Keratinocyte (primary cell): ENCODE data around the gene FMNL3. TPM values are rescaled to one million over a fixed set of nuclear protein-coding genes. Genes with fewer than 3 reads are reported as not detected.

Experiments used
- DNase-seq: peaks from one replicate; pipeline ENCODE4 v3.0.0-alpha.2; 2011; ENCODE audit warnings: low read depth, missing footprints, low spot score
- FAIRE-seq: peaks from 2 replicates; lab custom pipeline; 2011; peaks lifted over from hg19 to GRCh38; lab: Jason Lieb, UNC
- H2AFZ ChIP-seq: 2 replicates; pipeline ENCODE4 v1.6.0; 2012; ENCODE audit warnings: low read length, control low read depth, inconsistent platforms; ENCODE audit not compliant: control insufficient read depth
- H3K27ac ChIP-seq: 2 replicates; pipeline ENCODE4 v1.5.1; 2011; ENCODE audit warnings: low read length; ENCODE audit not compliant: control insufficient read depth, insufficient read depth
- H3K27me3 ChIP-seq: 3 replicates; pipeline ENCODE4 v1.6.0; 2011; ENCODE audit warnings: low read length; ENCODE audit not compliant: control insufficient read depth, insufficient read depth; ENCODE audit errors: extremely low read depth
- H3K36me3 ChIP-seq, 2 experiments: 2 replicates in 1 of 2; 3 replicates in 1 of 2; pipeline ENCODE4 v1.5.1; 2011; ENCODE audit warnings: low read length in 2 of 2, mild to moderate bottlenecking in 1 of 2; ENCODE audit not compliant: control insufficient read depth in 2 of 2, insufficient read depth in 2 of 2; ENCODE audit errors: extremely low read depth in 1 of 2
- H3K4me1 ChIP-seq: 3 replicates; pipeline ENCODE4 v1.5.1; 2011; ENCODE audit warnings: low read length; ENCODE audit not compliant: control insufficient read depth, insufficient read depth; ENCODE audit errors: extremely low read depth
- H3K4me2 ChIP-seq: 3 replicates; pipeline ENCODE4 v1.6.0; 2011; ENCODE audit warnings: low read depth, low read length; ENCODE audit not compliant: control insufficient read depth, insufficient read depth; ENCODE audit errors: extremely low read depth
- H3K4me3 ChIP-seq, 3 experiments: fragments of 200-600 bp in 1 of 3; sonication (generic) in 1 of 3; 2 replicates in 2 of 3; 3 replicates in 1 of 3; pipeline ENCODE4 v1.5.1; 2011 to 2016; ENCODE audit warnings: low read length in 3 of 3, mild to moderate bottlenecking in 3 of 3, control low read depth in 2 of 3, inconsistent platforms in 1 of 3, low read depth in 1 of 3, mixed read lengths in 1 of 3, mixed run types in 1 of 3, moderate library complexity in 1 of 3; ENCODE audit not compliant: control insufficient read depth in 2 of 3, insufficient read depth in 2 of 3; ENCODE audit errors: extremely low read depth in 1 of 3
- H3K79me2 ChIP-seq: 2 replicates; pipeline ENCODE4 v1.6.0; 2012; ENCODE audit warnings: low read length; ENCODE audit not compliant: control insufficient read depth, insufficient read depth
- H3K9ac ChIP-seq: 3 replicates; pipeline ENCODE4 v1.6.0; 2011; ENCODE audit warnings: low read length; ENCODE audit not compliant: control insufficient read depth, insufficient read depth; ENCODE audit errors: extremely low read depth
- H3K9me1 ChIP-seq: 3 replicates; pipeline ENCODE4 v1.6.0; 2011; ENCODE audit warnings: low read length; ENCODE audit not compliant: control insufficient read depth, insufficient read depth; ENCODE audit errors: extremely low read depth
- H3K9me3 ChIP-seq: 2 replicates; pipeline ENCODE4 v1.5.1; 2012; ENCODE audit warnings: low read depth, low read length; ENCODE audit not compliant: control insufficient read depth
- H4K20me1 ChIP-seq: 3 replicates; pipeline ENCODE4 v1.6.0; 2011; ENCODE audit warnings: low read length; ENCODE audit not compliant: control insufficient read depth, insufficient read depth; ENCODE audit errors: extremely low read depth
- EZH2 ChIP-seq: IDR thresholded peaks from one replicate; pipeline ENCODE4 v1.6.1; 2012; ENCODE audit warnings: inconsistent platforms, mild to moderate bottlenecking, low read length, moderate library complexity
- dilution Hi-C: fragments of 300-500 bp; cut with MboI; formaldehyde crosslinking; loops from one replicate; pipeline ENCODE4 v1.7.0; 2020; ENCODE audit warnings: low sequenced_read_pairs; ENCODE audit not compliant: extremely low pct_ligation_motif_present
- polyA plus RNA-seq, 5 experiments: library from polyadenylated mRNA; depleted of rRNA in 3 of 5; stranded (reverse) in 3 of 5; stranded (forward) in 1 of 5; unstranded in 1 of 5; fragments of >200 nt; gene quantifications; 1 replicate in 1 of 5; 2 replicates in 3 of 5; 3 replicates in 1 of 5; pipeline versions ENCODE4 v1.2.1 to v1.2.3, GENCODE V29; 2011 to 2012; ENCODE audit warnings: missing spikeins in 2 of 5, low read depth in 1 of 5, low replicate concordance in 1 of 5
- TF ChIP-seq, protein P1 (sequence below), 3 experiments: IDR thresholded peaks in 1 of 3; conservative IDR thresholded peaks in 1 of 3; optimal IDR thresholded peaks in 1 of 3; 2 replicates in 2 of 3; 3 replicates in 1 of 3; pipeline versions ENCODE3 to v1.5.1; 2011; ENCODE audit warnings: low read length in 3 of 3, mild to moderate bottlenecking in 3 of 3, moderate library complexity in 2 of 3, control low read depth in 1 of 3, inconsistent platforms in 1 of 3; ENCODE audit not compliant: insufficient read depth in 2 of 3; ENCODE audit errors: extremely low read depth in 1 of 3

FMNL3 gene
- polyA plus RNA-seq, 1 donor (not counting 4 experiments of a cell fraction or from before 2014, with no cell fraction given) = 1.1 TPM

DNA sequence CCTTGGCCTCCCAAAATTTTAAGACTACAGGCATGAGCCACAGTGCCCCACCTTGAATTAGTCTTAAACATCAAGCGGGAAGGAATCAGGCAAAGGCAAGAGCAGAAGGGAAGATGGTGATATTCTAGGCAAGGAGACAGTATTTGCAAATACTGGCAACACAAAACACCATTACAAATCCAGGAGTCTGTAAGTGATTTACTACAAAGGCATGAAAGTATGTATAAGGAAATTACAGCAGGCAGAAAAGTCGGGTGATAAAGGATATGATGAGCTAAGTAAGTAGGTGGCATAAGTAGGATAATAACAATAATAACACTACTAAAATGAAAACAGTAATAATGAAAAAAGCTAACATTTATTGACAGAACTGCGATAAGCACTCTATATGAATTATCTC, 28.5 kb downstream of the FMNL3 start:
- Histone ChIP-seq H4K20me1 (no peaks in the 10 kb centered on the region), H3K79me2 (no peaks in the 10 kb centered on the region), H3K4me1 (no peaks in the 10 kb centered on the region), H3K27ac (no peak overlapping the region), H3K4me2 (no peak overlapping the region), H3K4me3 (no peak overlapping the region), H3K36me3 (no peaks in the 10 kb centered on the region), H3K9me1 (no peaks in the 10 kb centered on the region), H3K9ac (no peak overlapping the region), H3K27me3 (peaks cover 9% of the 10 kb centered on the region), H2AFZ (no peak overlapping the region), H3K9me3 (no peaks in the 10 kb centered on the region)
- no peak for FAIRE-seq
- no peak for DNase-seq
- dilution Hi-C loops = no loop called here
- TF ChIP-seq, protein P1, sequence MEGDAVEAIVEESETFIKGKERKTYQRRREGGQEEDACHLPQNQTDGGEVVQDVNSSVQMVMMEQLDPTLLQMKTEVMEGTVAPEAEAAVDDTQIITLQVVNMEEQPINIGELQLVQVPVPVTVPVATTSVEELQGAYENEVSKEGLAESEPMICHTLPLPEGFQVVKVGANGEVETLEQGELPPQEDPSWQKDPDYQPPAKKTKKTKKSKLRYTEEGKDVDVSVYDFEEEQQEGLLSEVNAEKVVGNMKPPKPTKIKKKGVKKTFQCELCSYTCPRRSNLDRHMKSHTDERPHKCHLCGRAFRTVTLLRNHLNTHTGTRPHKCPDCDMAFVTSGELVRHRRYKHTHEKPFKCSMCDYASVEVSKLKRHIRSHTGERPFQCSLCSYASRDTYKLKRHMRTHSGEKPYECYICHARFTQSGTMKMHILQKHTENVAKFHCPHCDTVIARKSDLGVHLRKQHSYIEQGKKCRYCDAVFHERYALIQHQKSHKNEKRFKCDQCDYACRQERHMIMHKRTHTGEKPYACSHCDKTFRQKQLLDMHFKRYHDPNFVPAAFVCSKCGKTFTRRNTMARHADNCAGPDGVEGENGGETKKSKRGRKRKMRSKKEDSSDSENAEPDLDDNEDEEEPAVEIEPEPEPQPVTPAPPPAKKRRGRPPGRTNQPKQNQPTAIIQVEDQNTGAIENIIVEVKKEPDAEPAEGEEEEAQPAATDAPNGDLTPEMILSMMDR (optimal IDR thresholded peaks at IDR 0.05 in 1 of 3, IDR thresholded peaks at IDR 0.05 in 1 of 3, conservative IDR thresholded peaks at IDR 0.05 in 1 of 3; ENCODE audit: extremely low read depth in 1 of 3, insufficient read depth in 2 of 3, low read length in 3 of 3) = no peak
- no peak for TF ChIP-seq EZH2

DNA sequence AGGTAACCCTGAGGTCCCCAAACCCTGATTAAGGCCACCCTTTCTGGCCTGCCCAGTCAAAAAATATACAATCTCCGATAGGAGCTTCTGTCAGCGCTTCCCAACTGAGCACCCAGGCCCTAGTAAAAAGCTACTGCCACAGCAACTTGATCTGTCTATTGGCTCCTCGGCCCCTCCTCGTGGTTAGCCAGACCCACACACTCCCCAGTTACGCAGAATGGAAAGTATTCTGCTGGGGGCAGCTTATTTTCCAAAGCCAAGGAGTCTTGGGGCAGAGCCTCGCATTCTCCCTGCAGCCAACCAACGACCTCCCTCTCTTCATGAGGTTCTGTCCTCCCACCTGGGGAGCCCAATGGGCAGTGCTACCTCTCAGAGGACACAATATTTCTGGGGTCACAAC, 32.1 kb downstream of the FMNL3 start:
- Histone ChIP-seq H3K9me3 (no peaks in the 10 kb centered on the region), H3K4me3 (no peak overlapping the region), H3K4me1 (no peaks in the 10 kb centered on the region), H2AFZ (no peak overlapping the region), H4K20me1 (no peaks in the 10 kb centered on the region), H3K36me3 (no peaks in the 10 kb centered on the region), H3K9ac (no peak overlapping the region), H3K4me2 (no peak overlapping the region), H3K27ac (no peak overlapping the region), H3K27me3 (peaks cover 9% of the 10 kb centered on the region), H3K79me2 (no peaks in the 10 kb centered on the region), H3K9me1 (no peaks in the 10 kb centered on the region)
- FAIRE-seq = no peak
- dilution Hi-C loops = no loop called here
- no peak for DNase-seq
- TF ChIP-seq, protein P1 (optimal IDR thresholded peaks at IDR 0.05 in 1 of 3, IDR thresholded peaks at IDR 0.05 in 1 of 3, conservative IDR thresholded peaks at IDR 0.05 in 1 of 3; ENCODE audit: extremely low read depth in 1 of 3, insufficient read depth in 2 of 3, low read length in 3 of 3) = no peak
